ENCODE results near the gene CDK5.
A peak's percentile ranks its signal among the peaks of the same experiment; 100 is the strongest.
"Not testable (repeated sequence)": the region's sequence is repeated elsewhere in the genome, so short reads cannot be mapped to it uniquely, and the experiment has no call there.

The CDK5 gene

DNA sequence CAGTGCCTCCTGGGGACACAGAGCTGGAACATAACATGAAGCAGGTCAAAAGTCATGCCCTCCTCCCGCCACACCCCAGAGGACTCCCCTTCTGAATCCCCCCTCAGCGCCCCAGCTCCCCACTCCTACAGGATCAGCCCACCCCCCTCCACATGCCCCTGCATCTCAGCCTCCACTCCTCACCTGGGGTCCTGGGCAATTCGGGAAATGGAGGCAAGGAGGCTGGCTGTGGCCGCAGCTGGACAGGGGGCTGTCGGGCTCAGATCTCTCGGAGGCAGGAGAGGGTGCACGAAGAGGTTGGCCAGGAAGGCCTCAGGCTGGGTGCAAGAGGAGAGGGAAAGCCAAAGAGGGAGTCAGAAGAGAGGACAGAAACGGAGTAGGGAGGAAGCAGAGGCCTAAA, 41.2 kb downstream of the CDK5 start:
- no peaks in the 10 kb centered on the region for H3K9me3 ChIP-seq (ENCODE audit: control insufficient read depth, low read length)
- no peaks in the 10 kb centered on the region for H3K36me3 ChIP-seq (ENCODE audit: control insufficient read depth, insufficient read depth, low read length, severe bottlenecking)
- H3K4me1 ChIP-seq (ENCODE audit: control insufficient read depth, insufficient read depth, low read length) = peaks cover 25% of the 10 kb centered on the region
- no peak overlapping the region for H3K4me3 ChIP-seq (ENCODE audit: low read length)
- no peak for DNase-seq (ENCODE audit: low read depth)
- H3K27me3 ChIP-seq (replicated peaks; ENCODE audit: control insufficient read depth, insufficient read depth, low read length) = peaks cover 21% of the 10 kb centered on the region
- H3K9ac ChIP-seq (ENCODE audit: low read length) = no peak overlapping the region

DNA sequence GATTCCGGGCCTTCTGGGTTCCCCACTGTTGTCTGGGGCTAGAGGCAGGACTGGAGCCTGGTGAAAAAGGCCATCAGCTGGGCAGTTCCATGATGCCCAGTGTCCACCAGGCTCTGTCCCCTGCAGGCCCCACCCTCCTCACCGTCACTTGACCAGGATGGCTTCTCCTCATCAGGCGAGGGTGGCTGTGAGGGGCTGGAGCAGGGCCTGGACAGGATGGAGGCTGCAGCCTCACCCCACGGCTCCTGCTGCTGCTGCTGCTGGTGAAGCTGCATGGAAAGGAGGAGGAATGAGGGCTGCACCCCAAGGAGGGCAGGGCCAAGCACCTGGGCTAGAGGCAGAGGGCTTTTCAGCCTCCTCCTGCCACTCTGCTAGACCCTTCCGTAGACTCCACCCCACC, 41.7 kb downstream of the CDK5 start:
- H3K9ac ChIP-seq (ENCODE audit: low read length) = no peak overlapping the region
- H3K27me3 ChIP-seq (replicated peaks; ENCODE audit: control insufficient read depth, insufficient read depth, low read length) = peaks cover 21% of the 10 kb centered on the region
- peaks cover 25% of the 10 kb centered on the region for H3K4me1 ChIP-seq (ENCODE audit: control insufficient read depth, insufficient read depth, low read length)
- no peaks in the 10 kb centered on the region for H3K9me3 ChIP-seq (ENCODE audit: control insufficient read depth, low read length)
- no peak for DNase-seq (ENCODE audit: low read depth)
- H3K36me3 ChIP-seq (ENCODE audit: control insufficient read depth, insufficient read depth, low read length, severe bottlenecking) = no peaks in the 10 kb centered on the region
- H3K4me3 ChIP-seq (ENCODE audit: low read length) = no peak overlapping the region

DNA sequence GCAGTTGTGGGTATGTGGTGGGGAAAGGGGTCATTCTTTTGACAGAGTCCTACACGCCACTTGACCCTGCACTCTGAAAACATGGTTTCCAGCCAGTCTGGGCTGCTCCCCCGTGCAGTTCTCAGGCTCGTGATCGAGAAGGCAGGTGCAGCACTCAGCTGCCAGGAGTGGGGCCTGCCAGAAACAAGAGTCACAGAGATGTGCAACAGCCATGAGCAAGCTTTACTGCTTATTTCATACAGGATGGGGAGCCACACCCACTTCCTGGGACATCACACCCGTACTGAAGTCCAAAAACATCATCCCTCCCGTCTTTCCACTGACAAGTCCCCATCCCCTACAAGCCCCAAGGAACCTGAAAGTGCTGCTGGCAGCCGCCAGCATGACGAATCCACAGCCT, 42.7 kb downstream of the CDK5 start:
- Histone ChIP-seq H3K9me3 (ENCODE audit: control insufficient read depth, low read length) (no peaks in the 10 kb centered on the region), H3K4me3 (ENCODE audit: low read length) (no peak overlapping the region), H3K9ac (ENCODE audit: low read length) (no peak overlapping the region), H3K36me3 (ENCODE audit: control insufficient read depth, insufficient read depth, low read length, severe bottlenecking) (no peaks in the 10 kb centered on the region), H3K4me1 (ENCODE audit: control insufficient read depth, insufficient read depth, low read length) (peaks cover 26% of the 10 kb centered on the region), H3K27me3 (replicated peaks; ENCODE audit: control insufficient read depth, insufficient read depth, low read length) (peaks cover 21% of the 10 kb centered on the region)
- DNase-seq (ENCODE audit: low read depth) = no peak

DNA sequence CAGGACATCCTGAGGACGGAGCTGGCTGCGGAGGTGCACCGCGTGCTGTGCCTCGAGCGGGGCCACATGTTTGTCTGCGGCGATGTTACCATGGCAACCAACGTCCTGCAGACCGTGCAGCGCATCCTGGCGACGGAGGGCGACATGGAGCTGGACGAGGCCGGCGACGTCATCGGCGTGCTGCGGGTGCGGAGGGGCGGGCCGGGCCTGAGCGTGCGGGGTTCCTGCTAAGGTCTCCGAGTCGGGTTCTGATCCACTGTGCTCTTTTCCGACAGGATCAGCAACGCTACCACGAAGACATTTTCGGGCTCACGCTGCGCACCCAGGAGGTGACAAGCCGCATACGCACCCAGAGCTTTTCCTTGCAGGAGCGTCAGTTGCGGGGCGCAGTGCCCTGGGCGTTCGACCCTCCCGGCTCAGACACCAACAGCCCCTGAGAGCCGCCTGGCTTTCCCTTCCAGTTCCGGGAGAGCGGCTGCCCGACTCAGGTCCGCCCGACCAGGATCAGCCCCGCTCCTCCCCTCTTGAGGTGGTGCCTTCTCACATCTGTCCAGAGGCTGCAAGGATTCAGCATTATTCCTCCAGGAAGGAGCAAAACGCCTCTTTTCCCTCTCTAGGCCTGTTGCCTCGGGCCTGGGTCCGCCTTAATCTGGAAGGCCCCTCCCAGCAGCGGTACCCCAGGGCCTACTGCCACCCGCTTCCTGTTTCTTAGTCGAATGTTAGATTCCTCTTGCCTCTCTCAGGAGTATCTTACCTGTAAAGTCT, 43.8 kb downstream of the CDK5 start:
- H3K36me3 ChIP-seq (ENCODE audit: control insufficient read depth, insufficient read depth, low read length, severe bottlenecking) = no peaks in the 10 kb centered on the region
- H3K9ac ChIP-seq (ENCODE audit: low read length) = peak overlapping the region; percentile 51
- H3K4me1 ChIP-seq (ENCODE audit: control insufficient read depth, insufficient read depth, low read length) = peaks cover 25% of the 10 kb centered on the region
- peak overlapping the region; percentile 75 for H3K4me3 ChIP-seq (ENCODE audit: low read length)
- peaks cover 21% of the 10 kb centered on the region for H3K27me3 ChIP-seq (replicated peaks; ENCODE audit: control insufficient read depth, insufficient read depth, low read length)
- DNase-seq (ENCODE audit: low read depth) = peak; percentile 63
- no peaks in the 10 kb centered on the region for H3K9me3 ChIP-seq (ENCODE audit: control insufficient read depth, low read length)

DNA sequence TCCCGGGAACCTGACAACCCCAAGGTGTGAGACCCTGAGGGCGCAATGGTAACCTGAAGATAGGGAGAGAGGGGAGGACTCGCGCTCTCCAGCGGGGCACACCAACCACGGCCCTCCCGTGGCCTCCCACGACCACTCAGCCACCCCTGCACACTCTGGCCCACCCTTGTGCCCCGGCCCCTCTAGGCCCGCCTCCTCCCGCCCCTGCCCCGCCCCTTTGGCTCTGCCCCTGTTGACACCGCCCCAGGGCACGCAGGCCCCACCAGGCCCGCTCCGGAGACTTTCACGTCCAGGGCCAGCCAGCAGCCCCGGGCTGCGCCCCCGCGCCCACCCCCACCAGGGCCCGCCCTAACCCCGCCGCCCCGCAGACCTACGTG, 44.4 kb downstream of the CDK5 start:
- Histone ChIP-seq H3K4me3 (ENCODE audit: low read length) (no peak overlapping the region), H3K36me3 (ENCODE audit: control insufficient read depth, insufficient read depth, low read length, severe bottlenecking) (no peaks in the 10 kb centered on the region), H3K9me3 (ENCODE audit: control insufficient read depth, low read length) (no peaks in the 10 kb centered on the region), H3K9ac (ENCODE audit: low read length) (no peak overlapping the region), H3K4me1 (ENCODE audit: control insufficient read depth, insufficient read depth, low read length) (peaks cover 20% of the 10 kb centered on the region), H3K27me3 (replicated peaks; ENCODE audit: control insufficient read depth, insufficient read depth, low read length) (peaks cover 19% of the 10 kb centered on the region)
- no peak for DNase-seq (ENCODE audit: low read depth)

DNA sequence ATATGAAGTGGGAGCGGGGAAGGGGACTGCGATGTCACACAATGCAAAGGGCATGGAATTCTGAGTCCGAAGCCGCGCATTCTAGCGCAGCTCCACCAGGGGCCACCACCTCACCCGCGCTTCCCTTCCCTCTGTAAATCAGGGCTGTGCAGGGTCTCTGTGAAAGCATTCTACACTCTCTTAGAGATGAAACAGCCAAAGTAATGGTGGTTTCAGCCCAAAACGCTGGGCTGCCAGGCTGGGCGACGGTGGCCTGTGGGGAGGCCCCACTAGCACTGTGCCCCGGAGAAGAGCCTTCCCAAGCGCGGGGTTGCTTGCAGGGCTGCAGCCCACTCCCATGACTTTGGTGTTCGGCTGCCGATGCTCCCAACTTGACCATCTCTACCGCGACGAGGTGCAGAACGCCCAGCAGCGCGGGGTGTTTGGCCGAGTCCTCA, 44.8 kb downstream of the CDK5 start:
- Histone ChIP-seq H3K27me3 (replicated peaks; ENCODE audit: control insufficient read depth, insufficient read depth, low read length) (peaks cover 17% of the 10 kb centered on the region), H3K4me3 (ENCODE audit: low read length) (no peak overlapping the region), H3K4me1 (ENCODE audit: control insufficient read depth, insufficient read depth, low read length) (peaks cover 19% of the 10 kb centered on the region), H3K36me3 (ENCODE audit: control insufficient read depth, insufficient read depth, low read length, severe bottlenecking) (no peaks in the 10 kb centered on the region), H3K9ac (ENCODE audit: low read length) (no peak overlapping the region), H3K9me3 (ENCODE audit: control insufficient read depth, low read length) (no peaks in the 10 kb centered on the region)
- DNase-seq (ENCODE audit: low read depth) = peak; percentile 47

DNA sequence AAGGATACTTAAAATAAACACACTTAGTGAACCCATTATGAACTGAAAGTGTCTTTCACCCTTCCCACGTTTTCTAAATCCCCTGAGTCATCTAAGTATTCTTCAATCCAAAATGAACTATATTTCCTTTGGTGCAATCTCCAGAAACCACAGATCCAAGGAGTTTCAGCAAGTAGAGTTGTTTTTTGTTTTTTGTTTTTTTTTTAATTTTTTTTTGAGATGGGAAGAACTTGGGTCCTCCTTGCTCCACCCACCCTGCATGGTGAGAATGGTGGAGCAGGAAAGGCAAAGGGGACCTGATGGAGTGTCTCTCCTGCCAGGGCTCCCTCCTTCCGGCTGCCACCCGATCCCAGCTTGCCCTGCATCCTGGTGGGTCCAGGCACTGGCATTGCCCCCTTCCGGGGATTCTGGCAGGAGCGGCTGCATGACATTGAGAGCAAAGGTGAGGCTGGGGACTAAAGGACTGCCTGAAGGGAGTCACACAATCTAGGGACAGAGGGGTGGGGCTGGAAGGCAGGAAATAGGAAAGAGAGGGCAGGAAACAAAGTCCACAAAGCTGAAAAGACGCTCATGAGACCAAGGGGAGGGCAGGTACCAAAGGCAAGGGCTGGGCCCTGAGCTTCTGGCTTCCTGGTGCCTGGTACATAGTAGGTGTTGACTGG, 45.5 kb downstream of the CDK5 start:
- H3K9ac ChIP-seq (ENCODE audit: low read length) = no peak overlapping the region
- H3K27me3 ChIP-seq (replicated peaks; ENCODE audit: control insufficient read depth, insufficient read depth, low read length) = peaks cover 9% of the 10 kb centered on the region
- DNase-seq (ENCODE audit: low read depth) = no peak
- H3K36me3 ChIP-seq (ENCODE audit: control insufficient read depth, insufficient read depth, low read length, severe bottlenecking) = no peaks in the 10 kb centered on the region
- H3K9me3 ChIP-seq (ENCODE audit: control insufficient read depth, low read length) = no peaks in the 10 kb centered on the region
- H3K4me3 ChIP-seq (ENCODE audit: low read length) = no peak overlapping the region
- peaks cover 19% of the 10 kb centered on the region for H3K4me1 ChIP-seq (ENCODE audit: control insufficient read depth, insufficient read depth, low read length)

DNA sequence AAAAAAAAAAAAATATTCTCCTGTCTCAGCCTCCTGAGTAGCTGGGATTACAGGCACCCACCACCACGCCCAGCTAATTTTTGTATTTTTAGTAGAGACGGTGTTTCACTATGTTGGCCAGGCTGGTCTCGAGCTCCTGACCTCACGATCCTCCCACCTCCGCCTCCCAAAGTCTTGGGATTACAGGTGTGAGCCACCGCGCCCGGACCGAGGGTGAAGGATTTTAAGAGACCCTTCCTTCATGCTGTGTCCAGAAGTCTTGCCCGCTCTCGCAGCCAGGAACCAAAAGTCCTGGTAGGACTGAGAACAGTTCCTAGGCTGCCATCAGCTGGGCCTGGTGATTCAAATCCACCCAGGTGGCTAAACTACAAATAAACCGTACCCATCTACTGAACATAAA, 46.1 kb downstream of the CDK5 start:
- H3K4me1 ChIP-seq (ENCODE audit: control insufficient read depth, insufficient read depth, low read length) = peaks cover 19% of the 10 kb centered on the region
- not testable (repeated sequence) for H3K9me3 ChIP-seq (ENCODE audit: control insufficient read depth, low read length); H3K4me3 ChIP-seq (ENCODE audit: low read length); H3K27me3 ChIP-seq (replicated peaks; ENCODE audit: control insufficient read depth, insufficient read depth, low read length); H3K36me3 ChIP-seq (ENCODE audit: control insufficient read depth, insufficient read depth, low read length, severe bottlenecking); DNase-seq (ENCODE audit: low read depth); H3K9ac ChIP-seq (ENCODE audit: low read length)

DNA sequence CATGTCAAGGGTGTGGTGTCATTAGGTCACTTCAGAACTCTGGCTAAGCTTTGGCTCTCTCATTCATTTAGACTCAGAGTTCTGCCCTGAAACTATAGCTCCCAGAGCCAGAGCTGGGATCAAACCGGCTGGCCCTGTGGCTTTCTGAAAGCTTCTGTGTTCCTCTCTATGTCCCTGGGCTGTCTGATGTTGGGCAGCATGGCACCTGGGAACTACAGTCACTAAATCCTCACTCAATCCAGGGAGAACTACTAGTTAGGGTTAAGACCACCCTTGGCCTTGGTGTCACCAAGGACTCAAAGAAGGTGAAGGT, 46.6 kb downstream of the CDK5 start:
- Histone ChIP-seq H3K9ac (ENCODE audit: low read length) (no peak overlapping the region), H3K27me3 (replicated peaks; ENCODE audit: control insufficient read depth, insufficient read depth, low read length) (peaks cover 5% of the 10 kb centered on the region), H3K4me1 (ENCODE audit: control insufficient read depth, insufficient read depth, low read length) (peaks cover 19% of the 10 kb centered on the region), H3K9me3 (ENCODE audit: control insufficient read depth, low read length) (no peaks in the 10 kb centered on the region), H3K36me3 (ENCODE audit: control insufficient read depth, insufficient read depth, low read length, severe bottlenecking) (no peaks in the 10 kb centered on the region), H3K4me3 (ENCODE audit: low read length) (no peak overlapping the region)
- DNase-seq (ENCODE audit: low read depth) = no peak

DNA sequence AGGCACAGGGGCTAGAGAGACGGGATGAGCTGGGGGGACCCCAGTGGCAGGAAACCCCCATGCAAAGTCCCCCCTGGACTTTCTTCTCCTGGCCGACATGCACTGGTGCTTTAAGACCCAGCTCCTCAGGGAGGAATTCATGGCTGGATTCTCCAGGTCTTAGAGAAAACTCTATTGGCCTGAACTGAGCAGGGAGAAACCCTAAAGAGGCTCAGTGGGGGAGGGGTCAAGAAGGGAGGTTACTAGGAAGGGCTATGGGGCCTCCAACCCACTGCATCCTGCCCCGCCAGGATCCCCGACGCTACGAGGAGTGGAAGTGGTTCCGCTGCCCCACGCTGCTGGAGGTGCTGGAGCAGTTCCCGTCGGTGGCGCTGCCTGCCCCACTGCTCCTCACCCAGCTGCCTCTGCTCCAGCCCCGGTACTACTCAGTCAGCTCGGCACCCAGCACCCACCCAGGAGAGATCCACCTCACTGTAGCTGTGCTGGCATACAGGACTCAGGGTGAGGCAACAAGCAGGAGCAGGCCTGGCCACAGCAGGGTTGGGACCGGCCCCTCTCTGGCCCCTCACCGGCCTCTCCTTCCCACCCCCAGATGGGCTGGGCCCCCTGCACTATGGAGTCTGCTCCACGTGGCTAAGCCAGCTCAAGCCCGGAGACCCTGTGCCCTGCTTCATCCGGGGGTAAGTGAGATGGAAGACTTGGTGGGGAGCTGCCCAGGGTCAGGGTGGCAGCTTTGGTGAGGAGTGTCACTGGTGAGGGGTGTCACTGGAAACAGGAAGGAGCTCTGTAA, 47.2 kb downstream of the CDK5 start:
- no peaks in the 10 kb centered on the region for H3K9me3 ChIP-seq (ENCODE audit: control insufficient read depth, low read length)
- H3K27me3 ChIP-seq (replicated peaks; ENCODE audit: control insufficient read depth, insufficient read depth, low read length) = peaks cover 8% of the 10 kb centered on the region
- H3K36me3 ChIP-seq (ENCODE audit: control insufficient read depth, insufficient read depth, low read length, severe bottlenecking) = no peaks in the 10 kb centered on the region
- H3K4me1 ChIP-seq (ENCODE audit: control insufficient read depth, insufficient read depth, low read length) = peaks cover 19% of the 10 kb centered on the region
- no peak overlapping the region for H3K4me3 ChIP-seq (ENCODE audit: low read length)
- H3K9ac ChIP-seq (ENCODE audit: low read length) = no peak overlapping the region
- DNase-seq (ENCODE audit: low read depth) = no peak

DNA sequence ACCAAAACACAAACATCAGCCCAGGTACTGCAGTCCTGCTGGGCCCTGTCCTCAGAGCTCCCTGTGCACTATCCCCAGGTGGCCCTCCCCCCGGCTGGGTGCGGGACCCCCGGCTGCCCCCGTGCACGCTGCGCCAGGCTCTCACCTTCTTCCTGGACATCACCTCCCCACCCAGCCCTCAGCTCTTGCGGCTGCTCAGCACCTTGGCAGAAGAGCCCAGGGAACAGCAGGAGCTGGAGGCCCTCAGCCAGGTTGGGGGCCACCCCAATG, 47.7 kb downstream of the CDK5 start:
- H3K27me3 ChIP-seq (replicated peaks; ENCODE audit: control insufficient read depth, insufficient read depth, low read length) = peaks cover 12% of the 10 kb centered on the region
- H3K36me3 ChIP-seq (ENCODE audit: control insufficient read depth, insufficient read depth, low read length, severe bottlenecking) = no peaks in the 10 kb centered on the region
- no peaks in the 10 kb centered on the region for H3K9me3 ChIP-seq (ENCODE audit: control insufficient read depth, low read length)
- DNase-seq (ENCODE audit: low read depth) = no peak
- peaks cover 19% of the 10 kb centered on the region for H3K4me1 ChIP-seq (ENCODE audit: control insufficient read depth, insufficient read depth, low read length)
- no peak overlapping the region for H3K9ac ChIP-seq (ENCODE audit: low read length)
- no peak overlapping the region for H3K4me3 ChIP-seq (ENCODE audit: low read length)
